Activated CD4-positive, alpha-beta T cell treated with anti-CD3 and anti-CD28 coated beads for 24 hours (primary cell): ENCODE results near the gene SUMO4.

ENCODE experiments used
- DNase-seq, 2 donors: peaks; one replicate each; pipeline ENCODE4 v3.0.0-alpha.2; 2020; ENCODE audit warnings: low read depth in 2 of 2

Gene SUMO4

GRCh38 chr6:149400050-149400449 lies at the start of gene SUMO4:
Gene SUMO4 (plus strand): TSS chr6:149400262. CDS start chr6:149400392, 130 bp downstream.
- DNase-seq: no peak

DNA sequence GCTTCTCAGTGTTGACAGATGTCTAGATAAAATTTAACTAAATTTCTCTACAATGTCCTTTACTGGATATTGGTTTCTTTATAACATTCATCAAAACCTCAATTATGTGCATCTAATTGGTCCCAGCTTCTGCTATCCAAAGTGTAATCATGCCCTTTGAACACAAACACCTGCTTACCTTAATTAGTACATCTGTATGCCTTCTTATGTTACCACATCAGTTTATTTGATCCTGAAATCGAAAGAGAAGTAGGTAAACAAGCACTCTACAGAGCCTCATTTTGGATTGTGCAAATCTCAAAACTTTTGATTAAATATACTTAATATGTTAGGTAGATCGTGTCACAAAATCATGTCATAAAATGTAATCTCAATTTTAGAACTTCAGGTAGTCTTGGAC lies 46.1 kb upstream of the SUMO4 start:
- no peak for DNase-seq

GRCh38 chr6:149356081-149356750 lies 43.8 kb upstream of the SUMO4 start:
- DNase-seq: no peak

- DNase-seq: no peak
Observed at GRCh38 chr6:149357726-149358538, 42.1 kb upstream of the SUMO4 start.

DNA sequence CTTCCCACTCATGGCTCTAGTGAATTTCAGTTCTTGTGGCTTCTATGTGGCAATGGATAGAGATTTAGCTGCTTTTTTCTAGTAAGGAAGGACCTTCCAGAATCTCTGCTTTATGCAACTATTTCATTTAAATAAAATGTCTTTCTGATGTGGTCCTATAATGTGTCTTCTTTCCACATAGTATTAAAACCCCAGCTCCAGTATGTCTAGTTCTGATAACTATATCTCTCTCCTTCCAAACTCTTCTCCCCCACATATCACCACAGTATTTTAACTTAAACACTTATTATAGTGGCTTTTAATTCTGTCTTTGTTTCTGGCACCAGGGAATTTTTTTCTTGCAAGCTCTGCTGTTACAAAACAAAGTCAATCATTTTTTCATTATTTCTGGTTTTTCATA lies 40.6 kb upstream of the SUMO4 start:
- DNase-seq: no peak

DNA sequence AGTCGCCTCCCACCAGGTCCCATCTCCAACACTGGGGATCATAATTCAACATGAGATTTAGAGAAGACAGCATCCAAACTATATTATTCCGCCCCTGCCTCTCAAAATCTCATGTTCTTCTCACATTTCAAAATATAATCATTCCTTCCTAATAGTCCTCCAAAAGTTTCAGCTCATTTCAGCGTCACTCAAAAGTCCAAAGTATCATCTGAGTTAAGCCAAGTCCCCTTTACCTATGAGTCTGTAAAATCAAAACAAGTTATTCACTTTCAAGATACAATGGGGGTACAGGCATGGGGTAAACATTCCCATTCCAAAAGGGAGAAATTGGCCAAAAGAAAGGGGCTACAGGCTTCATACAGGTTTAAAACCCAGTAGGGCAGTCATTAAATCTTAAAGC lies 39.5 kb upstream of the SUMO4 start:
- no peak for DNase-seq

DNA sequence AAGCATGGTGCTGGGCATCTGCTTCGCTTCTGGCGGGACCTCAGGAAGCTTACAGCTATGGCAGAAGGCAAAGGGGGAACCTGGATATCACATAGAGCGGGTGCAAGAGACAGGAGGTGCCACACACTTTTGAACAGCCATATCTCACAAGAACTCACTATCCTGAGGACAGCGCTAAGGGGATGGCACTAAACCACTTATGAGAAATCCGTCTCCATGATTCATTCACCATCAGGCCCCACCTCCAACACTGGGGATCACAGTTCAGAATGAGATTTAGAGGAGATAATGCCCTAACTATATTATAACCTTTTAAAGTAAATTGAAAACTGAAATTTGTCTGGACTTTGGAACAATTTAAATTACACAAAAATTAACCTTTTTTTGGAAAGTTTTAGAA lies 37.8 kb upstream of the SUMO4 start:
- no peak for DNase-seq

DNA sequence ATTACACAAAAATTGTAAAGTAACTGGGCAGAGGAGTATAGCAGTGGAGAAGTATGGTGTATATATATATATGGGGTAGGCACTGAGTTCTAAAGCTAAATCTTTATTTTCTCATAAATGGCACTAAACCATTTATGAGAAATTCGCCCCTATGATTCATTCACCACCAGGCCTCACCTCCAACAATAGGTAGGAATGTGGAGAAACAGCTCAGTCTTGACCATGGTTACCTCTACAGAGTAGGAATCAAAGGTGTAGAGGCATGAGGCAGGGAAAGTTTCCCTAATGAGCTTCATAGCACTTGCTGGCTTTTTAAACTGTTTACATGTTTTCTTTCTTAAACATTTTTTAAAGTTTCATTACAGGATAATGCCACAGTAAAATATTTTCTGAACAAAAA lies 36.9 kb upstream of the SUMO4 start:
- no peak for DNase-seq

DNA sequence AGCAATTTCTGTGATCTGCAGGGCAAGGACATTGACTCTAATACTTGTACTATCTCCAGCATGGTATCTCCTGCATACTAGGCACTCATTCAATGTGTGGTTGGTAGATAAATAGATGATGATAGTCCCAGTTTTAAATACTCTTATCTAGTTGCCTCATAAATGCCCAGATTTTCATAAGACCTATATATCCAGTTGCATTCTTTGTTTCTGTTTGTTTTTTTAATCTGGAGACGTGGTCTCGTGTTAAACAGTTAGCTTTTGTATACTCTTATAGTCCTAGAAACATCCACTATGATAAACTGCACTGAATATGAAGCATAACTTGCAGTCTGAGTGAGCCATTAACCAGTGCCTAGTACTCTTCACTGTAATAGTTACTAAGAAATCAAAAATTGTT lies 35.5 kb upstream of the SUMO4 start:
- DNase-seq: no peak

GRCh38 chr6:149365197-149365596 lies 34.9 kb upstream of the SUMO4 start:
- no peak for DNase-seq

GRCh38 chr6:149366267-149366921 lies 33.7 kb upstream of the SUMO4 start:
- no peak for DNase-seq

- DNase-seq: no peak
Observed at GRCh38 chr6:149368065-149368464, 32.0 kb upstream of the SUMO4 start.

GRCh38 chr6:149371154-149371553 lies 28.9 kb upstream of the SUMO4 start:
- no peak for DNase-seq

GRCh38 chr6:149372062-149372461 lies 28.0 kb upstream of the SUMO4 start:
- no peak for DNase-seq

DNA sequence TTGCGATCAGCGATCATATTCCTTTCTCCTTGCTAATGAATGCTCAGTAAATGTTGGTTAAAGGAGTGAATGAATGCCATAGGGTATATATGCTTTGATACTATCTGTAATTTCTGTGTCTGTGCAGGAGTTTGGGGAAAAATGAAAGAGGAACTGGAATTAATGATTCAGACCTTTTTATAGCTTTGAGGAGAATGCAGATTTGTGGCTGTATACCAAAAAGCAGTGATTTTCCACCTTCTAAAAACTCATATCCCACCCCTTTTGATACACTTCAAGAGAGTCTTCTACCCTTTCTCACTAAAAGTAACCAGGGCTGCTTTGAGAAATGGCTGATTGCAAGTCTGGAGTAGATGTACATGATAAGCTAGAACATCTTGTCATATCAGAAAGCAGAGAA lies 26.6 kb upstream of the SUMO4 start:
- DNase-seq: no peak

DNA sequence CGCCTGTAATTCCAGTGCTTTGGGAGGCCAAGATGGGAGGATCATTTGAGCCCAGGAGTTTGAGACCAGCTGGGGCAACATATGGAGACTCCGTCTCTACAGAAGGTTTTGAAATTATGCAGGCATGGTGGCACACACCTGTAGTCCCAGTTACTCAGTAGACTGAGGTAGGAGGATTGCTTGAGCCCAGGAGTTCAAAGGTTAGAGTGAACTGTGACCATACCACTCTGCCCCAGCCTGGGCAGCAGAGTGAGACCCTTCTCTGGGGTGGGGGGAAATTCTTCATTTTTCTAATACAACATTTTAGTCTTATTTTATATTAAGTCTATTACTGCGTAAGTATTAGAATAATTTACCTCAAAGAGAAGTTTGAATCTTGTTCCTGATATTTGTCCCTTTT lies 20.1 kb upstream of the SUMO4 start:
- DNase-seq: no peak

DNA sequence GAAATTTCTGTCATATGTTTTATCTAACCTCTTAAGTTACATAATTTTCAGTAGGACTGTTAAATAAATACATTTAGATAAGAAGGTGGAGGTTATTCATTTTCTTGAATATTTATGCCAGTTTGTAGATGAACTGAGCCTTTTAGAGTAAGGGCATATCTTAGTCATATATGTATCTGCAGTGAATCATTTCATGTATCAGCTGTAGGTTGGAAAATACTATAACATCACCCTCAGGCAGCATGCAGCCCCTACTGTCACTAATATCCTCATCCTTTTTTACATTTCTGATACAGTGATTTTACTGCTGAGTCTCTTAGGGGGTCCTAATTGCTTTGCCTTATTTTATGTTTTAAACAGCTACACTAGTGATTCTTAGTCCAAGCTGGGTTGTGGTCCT lies 19.5 kb upstream of the SUMO4 start:
- DNase-seq: no peak

DNA sequence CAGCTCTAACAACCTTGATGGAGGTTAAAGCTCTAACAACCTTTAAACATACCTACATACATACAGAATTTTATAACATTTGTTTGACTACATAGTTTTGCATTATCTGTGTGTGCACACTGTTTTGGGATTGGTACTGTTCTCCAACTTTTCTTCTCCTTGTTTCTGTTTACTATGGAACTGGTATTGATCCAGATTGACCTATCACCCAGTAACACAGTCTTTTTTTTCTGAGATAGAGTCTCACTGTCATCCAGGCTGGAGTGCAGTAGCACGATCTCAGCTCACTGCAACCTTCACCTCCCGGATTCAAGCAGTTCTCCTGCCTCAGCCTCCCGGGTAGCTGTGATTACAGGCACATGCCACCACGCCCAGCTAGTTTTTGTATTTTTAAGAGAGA lies 16.7 kb upstream of the SUMO4 start:
- DNase-seq: no peak

DNA sequence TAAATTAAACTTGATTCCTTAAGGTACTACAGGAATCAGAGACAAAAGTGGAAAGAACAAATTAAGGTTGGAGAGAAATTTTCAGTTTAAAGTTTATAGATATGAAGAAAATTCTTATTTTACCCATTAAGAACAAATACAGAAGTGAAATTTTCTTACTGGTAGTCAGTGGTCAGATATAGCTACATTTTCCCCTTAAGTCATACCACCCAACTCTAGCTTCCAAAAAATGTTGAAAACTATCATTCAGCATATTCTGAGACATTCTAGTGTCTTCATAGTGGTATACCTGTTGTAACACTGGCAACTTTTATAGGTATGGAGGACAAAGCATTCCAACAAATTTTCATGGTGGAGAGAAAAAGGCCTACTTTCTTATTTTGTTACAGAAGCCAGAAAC lies 15.6 kb upstream of the SUMO4 start:
- no peak for DNase-seq

DNA sequence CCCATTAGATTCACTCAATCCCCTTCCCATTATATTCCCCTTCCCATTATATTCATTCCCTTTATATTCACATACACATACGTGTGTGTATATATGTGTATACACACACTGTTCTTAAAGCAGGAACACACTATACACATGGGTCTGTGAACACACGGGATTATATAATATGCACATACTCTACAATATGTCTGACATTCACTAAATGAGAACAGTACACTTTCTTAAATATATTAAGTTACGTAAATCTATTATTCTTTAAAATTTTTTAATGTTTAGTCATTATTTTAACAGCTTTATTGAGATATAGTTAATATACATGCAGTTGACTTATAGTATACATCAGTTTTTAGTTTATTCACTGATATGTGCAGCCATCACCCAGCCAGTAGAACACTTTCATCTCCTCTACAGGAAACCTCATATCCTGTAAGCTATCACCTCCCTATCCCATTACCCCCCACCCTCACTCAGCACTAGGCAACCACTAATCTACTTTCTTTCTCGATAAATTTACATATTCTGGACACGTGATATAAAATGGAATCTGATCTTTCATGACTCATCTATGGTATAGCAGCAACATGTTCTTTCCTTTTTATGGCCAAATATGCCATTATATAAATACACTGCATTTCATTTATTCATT lies 13.9 kb upstream of the SUMO4 start:
- DNase-seq: no peak

- DNase-seq: no peak
Observed at GRCh38 chr6:149387779-149388512, 12.1 kb upstream of the SUMO4 start.
